ACC112 (cell line): ENCODE results near the gene COPS3.
A peak's percentile ranks its signal among the peaks of the same experiment; 100 is the strongest.

ENCODE experiments used
- H2AFZ ChIP-seq: fragments of 200-600 bp; sonication (generic); one replicate; pipeline ENCODE4 v1.6.0; 2017; ENCODE audit warnings: antibody characterized with exemption, low read length; ENCODE audit not compliant: unreplicated experiment
- H3K27ac ChIP-seq: fragments of 200-600 bp; sonication (generic); 2 replicates; pipeline ENCODE4 v1.5.1; 2014; ENCODE audit warnings: low read depth, mild to moderate bottlenecking, antibody characterized with exemption, low read length, moderate library complexity
- H3K27me3 ChIP-seq: fragments of 200-600 bp; sonication (generic); 2 replicates; pipeline ENCODE4 v1.6.1; 2014; ENCODE audit warnings: mild to moderate bottlenecking, antibody characterized with exemption, low read length, moderate library complexity, mixed read lengths; ENCODE audit not compliant: insufficient read depth
- H3K36me3 ChIP-seq: fragments of 200-600 bp; sonication (generic); 2 replicates; pipeline ENCODE4 v1.6.1; 2016; ENCODE audit warnings: mild to moderate bottlenecking, antibody characterized with exemption, low read length, moderate library complexity, mixed read lengths; ENCODE audit not compliant: insufficient read depth
- H3K4me1 ChIP-seq: fragments of 200-600 bp; sonication (generic); one replicate; pipeline ENCODE4 v1.6.1; 2016; ENCODE audit warnings: low read length, mixed read lengths; ENCODE audit not compliant: insufficient read depth, unreplicated experiment, control insufficient read depth
- H3K4me3 ChIP-seq: fragments of 200-600 bp; sonication (generic); 2 replicates; pipeline ENCODE4 v1.5.1; 2014; ENCODE audit warnings: mild to moderate bottlenecking, low read depth, low read length
- H3K79me2 ChIP-seq: fragments of 200-600 bp; sonication (generic); one replicate; pipeline ENCODE4 v1.6.0; 2016; ENCODE audit warnings: low read length; ENCODE audit not compliant: control insufficient read depth, unreplicated experiment, insufficient read depth

Gene COPS3

DNA sequence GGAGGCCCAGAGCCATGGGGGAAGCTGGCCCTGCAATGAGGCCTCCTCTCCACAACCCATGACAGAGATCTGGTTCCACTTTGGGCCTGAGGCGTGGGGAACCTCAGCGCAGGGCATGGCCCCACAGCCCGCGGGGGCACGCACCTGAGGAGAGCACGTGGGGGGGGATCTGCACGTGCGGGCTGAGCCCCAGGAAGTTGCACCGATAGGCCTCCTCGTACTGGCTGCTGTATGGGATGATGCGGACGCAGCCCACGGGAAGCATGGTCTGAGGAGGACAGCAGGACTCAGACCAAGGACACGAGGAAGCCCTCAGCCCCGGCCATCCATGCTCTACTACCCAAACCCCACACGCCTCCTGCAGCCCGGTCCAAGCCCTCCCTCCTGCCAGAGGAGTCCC, 64.8 kb downstream of the COPS3 start:
- Histone ChIP-seq H3K27me3 (no peaks in the 10 kb centered on the region), H3K4me1 (no peaks in the 10 kb centered on the region), H2AFZ (no peak overlapping the region), H3K36me3 (peaks cover 17% of the 10 kb centered on the region; the same call in 1 of the 2 replicates), H3K79me2 (no peaks in the 10 kb centered on the region), H3K27ac (no peak overlapping the region), H3K4me3 (no peak overlapping the region)

GRCh38 chr17:17215575-17215974, 65.5 kb downstream of the COPS3 start:
- Histone ChIP-seq H3K36me3 (peaks cover 17% of the 10 kb centered on the region; the same call in 1 of the 2 replicates), H3K4me3 (no peak overlapping the region), H3K4me1 (no peaks in the 10 kb centered on the region), H3K27ac (no peak overlapping the region), H2AFZ (no peak overlapping the region), H3K27me3 (no peaks in the 10 kb centered on the region), H3K79me2 (no peaks in the 10 kb centered on the region)

DNA sequence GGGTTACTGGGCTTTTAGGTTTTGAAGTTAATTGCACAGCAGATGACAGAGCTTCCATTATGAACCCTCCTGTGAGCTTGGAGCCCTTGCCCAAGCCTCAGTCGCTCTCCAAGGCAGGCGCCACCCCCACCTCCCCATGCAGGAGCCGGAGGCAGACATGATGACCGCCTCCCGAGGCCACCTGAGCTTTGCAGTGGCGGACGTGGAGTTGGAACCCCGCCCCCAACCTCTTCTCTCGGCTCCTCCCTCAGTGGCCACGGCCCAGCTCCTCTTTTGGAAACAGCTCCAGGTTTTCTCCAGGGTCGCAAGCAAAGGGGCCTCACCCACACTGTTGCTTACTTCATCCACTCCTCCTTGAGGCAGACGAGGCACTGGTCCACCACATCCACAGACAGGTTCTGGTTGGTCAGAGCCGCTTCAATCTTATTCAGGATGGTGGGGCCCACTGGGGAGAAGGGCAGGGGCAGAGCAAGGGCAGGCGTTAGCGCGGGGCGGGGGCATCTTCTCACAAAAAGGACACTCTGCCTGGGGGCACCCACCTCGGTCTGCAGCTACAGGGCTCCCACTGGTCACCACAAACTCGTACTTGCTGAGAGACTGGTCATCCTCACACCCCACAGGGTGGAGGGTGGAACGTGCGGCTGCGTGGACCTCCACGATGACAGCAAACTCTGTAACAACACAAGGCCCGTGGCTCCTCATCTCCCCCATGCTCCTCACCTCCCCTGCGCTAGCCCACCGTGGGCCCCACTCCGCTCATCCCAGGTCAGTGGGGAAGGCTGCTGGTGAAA, 66.2 kb downstream of the COPS3 start:
- Histone ChIP-seq H3K79me2 (no peaks in the 10 kb centered on the region), H3K27me3 (no peaks in the 10 kb centered on the region), H3K4me1 (no peaks in the 10 kb centered on the region), H2AFZ (no peak overlapping the region), H3K27ac (no peak overlapping the region), H3K4me3 (no peak overlapping the region), H3K36me3 (peaks cover 15% of the 10 kb centered on the region; the same call in 1 of the 2 replicates)

GRCh38 chr17:17213775-17214174, 67.3 kb downstream of the COPS3 start:
- no peaks in the 10 kb centered on the region for H3K79me2 ChIP-seq
- peaks cover 15% of the 10 kb centered on the region; the same call in 1 of the 2 replicates for H3K36me3 ChIP-seq
- no peak overlapping the region for H3K27ac ChIP-seq
- no peak overlapping the region for H2AFZ ChIP-seq
- no peaks in the 10 kb centered on the region for H3K27me3 ChIP-seq
- no peak overlapping the region for H3K4me3 ChIP-seq
- H3K4me1 ChIP-seq: no peaks in the 10 kb centered on the region

DNA sequence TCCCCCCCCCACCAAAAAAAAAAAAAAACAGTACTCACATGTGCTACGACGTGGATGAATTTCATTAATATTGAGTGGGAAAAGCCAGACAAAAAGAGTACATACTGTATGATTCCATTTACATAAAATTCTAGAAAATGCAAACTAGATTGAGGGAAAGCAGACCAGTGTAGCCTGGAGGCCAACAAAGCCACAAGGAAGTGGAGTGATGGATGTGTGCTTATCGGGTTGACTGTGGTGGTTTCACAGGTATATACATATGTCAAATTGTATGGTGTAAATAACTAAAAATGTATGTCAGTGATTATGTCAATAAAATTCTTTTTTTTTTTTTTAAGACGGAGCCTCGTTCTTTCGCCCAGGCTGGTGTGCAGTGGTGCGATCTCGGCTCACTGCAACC, 73.0 kb downstream of the COPS3 start:
- Histone ChIP-seq H3K27ac (no peak overlapping the region), H3K79me2 (peaks cover 9% of the 10 kb centered on the region), H2AFZ (no peak overlapping the region), H3K27me3 (no peaks in the 10 kb centered on the region), H3K36me3 (no peaks in the 10 kb centered on the region), H3K4me3 (no peak overlapping the region), H3K4me1 (peaks cover 22% of the 10 kb centered on the region)

DNA sequence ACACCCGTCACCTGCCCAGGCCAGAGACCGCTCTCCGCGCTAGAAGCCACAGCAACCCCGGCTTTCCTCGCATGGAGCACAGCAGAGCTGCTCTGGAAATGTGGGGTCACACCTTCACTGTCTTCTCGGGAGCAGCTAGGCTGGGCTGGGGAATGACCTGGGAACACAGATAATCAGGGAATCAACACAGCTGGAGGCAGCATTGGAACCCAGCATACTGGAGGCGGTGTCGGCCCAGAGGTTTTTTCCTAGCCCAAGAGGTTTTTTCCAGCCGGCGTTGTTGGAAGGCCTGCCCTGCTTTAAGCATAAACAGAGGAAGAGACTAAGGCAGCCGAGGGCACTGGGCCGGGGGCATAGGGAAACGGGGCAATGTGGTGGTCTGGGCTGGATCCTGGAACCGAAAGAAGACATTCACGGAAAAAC, 74.1 kb downstream of the COPS3 start:
- Histone ChIP-seq H3K4me3 (no peak overlapping the region), H3K27ac (peak overlapping the region; percentile 23; the same call in 1 of the 2 replicates), H2AFZ (peak overlapping the region; percentile 66)

GRCh38 chr17:17206124-17206912, 74.7 kb downstream of the COPS3 start, which contains the start of gene PLD6:
Gene PLD6, minus strand, starts transcription at chr17:17206333. Its CDS starts 47 bp downstream, at chr17:17206286.
- H2AFZ ChIP-seq: peak within 1 kb of the TSS; percentile 66
- H3K27me3 ChIP-seq: no peaks in the 10 kb centered on the region
- peaks cover 4% of the 10 kb centered on the region; the same call in 1 of the 2 replicates for H3K36me3 ChIP-seq
- peaks cover 9% of the 10 kb centered on the region for H3K79me2 ChIP-seq
- peak within 1 kb of the TSS; percentile 28; the same call in 1 of the 2 replicates for H3K27ac ChIP-seq
- peaks cover 22% of the 10 kb centered on the region for H3K4me1 ChIP-seq
- H3K4me3 ChIP-seq: peak within 1 kb of the TSS; percentile 98

More for the DNA sequence above, 74.1 kb downstream of the COPS3 start:
- no peaks in the 10 kb centered on the region for H3K27me3 ChIP-seq
- H3K79me2 ChIP-seq: peaks cover 9% of the 10 kb centered on the region
- H3K36me3 ChIP-seq: peaks cover 4% of the 10 kb centered on the region; the same call in 1 of the 2 replicates
- H3K4me1 ChIP-seq: peaks cover 22% of the 10 kb centered on the region

GRCh38 chr17:17205368-17206123, 75.5 kb downstream of the COPS3 start:
- Histone ChIP-seq H3K27ac (peak overlapping the region; percentile 28; the same call in 1 of the 2 replicates), H3K79me2 (peaks cover 9% of the 10 kb centered on the region), H3K4me3 (peak overlapping the region; percentile 98), H2AFZ (peak overlapping the region; percentile 36), H3K36me3 (peaks cover 4% of the 10 kb centered on the region; the same call in 1 of the 2 replicates), H3K4me1 (peaks cover 22% of the 10 kb centered on the region), H3K27me3 (no peaks in the 10 kb centered on the region)

DNA sequence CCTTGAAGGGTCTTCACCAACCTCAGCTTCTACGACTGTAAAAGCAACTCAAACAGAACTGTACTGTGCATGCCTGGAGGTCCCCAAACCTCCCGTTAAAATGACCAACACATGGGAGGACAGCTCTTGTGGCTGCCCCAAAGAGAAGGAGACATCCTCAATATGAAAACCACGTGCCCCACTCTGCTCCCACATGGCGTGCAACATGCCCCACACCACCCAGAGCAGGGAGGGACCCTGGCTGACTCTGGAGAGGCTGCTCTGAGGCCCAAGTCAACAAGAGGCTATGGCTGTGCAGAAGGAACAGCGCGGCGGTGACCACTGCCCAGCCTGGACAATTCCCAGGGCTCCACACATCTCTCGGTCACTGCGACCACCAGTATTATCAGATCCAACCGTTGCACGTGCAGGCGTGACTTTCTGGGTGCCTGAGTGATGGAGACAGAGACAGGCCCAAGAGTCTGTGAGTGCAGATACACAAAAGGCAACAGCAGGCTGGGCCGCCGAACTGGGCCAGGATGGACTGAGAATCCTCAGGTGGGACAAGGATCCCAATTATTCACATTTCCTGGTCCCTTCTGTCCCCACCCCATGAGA, 76.3 kb downstream of the COPS3 start:
- Histone ChIP-seq H3K36me3 (peaks cover 4% of the 10 kb centered on the region; the same call in 1 of the 2 replicates), H2AFZ (no peak overlapping the region), H3K4me1 (peaks cover 22% of the 10 kb centered on the region), H3K4me3 (peak overlapping the region; percentile 98), H3K27ac (no peak overlapping the region), H3K27me3 (no peaks in the 10 kb centered on the region), H3K79me2 (peaks cover 9% of the 10 kb centered on the region)
